Stimulated activated CD8-positive, alpha-beta memory T cell treated with anti-CD3 and anti-CD28 coated beads, Interleukin-4, amount 100 ng/mL, for 1 hour (primary cell): ENCODE results near the gene TMC1.

Experiments
- DNase-seq, 2 donors: peaks; one replicate each; pipeline ENCODE4 v3.0.0-alpha.2; 2020; ENCODE audit warnings: low read depth in 2 of 2, low spot score in 1 of 2

The TMC1 gene

DNA sequence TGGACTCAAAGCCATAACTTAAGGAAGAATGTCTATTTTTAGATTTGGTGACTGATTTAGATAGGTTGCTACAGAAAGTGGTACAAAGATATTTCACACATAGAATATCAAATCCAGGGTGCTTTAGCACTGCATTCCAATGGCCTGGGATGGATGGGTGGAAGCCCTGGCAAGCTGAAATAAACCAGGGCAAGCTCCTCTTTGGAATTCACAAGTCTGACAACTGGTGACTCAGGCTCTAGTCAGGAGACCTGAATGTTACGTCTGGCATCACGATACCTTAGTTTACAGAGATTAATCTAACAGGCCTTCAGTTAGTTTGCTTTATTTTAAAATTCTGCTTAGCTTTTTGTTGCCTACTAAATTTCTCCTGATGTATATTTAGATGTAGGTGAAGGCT is 144.0 kb downstream of the TMC1 start:
- no peak for DNase-seq

DNA sequence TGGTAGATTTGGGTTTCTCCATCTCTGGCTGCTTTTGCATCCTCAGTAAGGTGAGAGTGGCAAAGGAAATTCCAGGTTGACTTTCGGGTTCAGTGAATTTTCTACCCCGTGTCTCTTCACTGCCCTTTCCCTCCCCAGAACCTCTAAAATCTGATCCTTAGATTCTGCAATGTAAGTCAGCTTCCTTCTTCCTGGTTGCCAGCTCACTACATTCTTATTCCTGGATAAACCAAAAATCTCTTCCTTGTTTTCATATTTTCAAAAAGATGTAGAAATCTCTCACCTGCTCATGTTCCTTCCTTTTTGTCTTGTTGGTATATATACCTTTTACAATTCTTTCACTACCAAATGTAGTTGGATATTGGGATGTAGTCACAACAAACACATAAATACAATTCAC is 145.8 kb downstream of the TMC1 start:
- no peak for DNase-seq

DNA sequence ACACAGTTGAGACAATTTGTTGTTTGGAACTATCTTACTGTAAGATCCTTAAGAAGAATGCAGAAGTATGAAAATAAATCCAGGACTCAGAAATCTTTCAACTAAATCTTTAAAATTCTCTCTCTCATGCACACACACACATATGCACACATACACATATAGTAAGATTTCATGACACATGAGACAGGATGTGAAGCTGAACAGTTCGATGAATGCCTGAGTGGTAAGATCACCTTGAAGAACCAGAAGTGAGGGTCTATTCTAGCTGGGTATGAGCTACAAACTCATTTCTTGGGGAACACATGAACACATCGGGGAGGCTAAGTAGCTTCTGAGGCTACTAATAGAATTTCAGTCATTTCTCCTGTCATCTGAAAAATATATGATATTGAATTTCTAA is 153.6 kb downstream of the TMC1 start:
- DNase-seq = no peak

DNA sequence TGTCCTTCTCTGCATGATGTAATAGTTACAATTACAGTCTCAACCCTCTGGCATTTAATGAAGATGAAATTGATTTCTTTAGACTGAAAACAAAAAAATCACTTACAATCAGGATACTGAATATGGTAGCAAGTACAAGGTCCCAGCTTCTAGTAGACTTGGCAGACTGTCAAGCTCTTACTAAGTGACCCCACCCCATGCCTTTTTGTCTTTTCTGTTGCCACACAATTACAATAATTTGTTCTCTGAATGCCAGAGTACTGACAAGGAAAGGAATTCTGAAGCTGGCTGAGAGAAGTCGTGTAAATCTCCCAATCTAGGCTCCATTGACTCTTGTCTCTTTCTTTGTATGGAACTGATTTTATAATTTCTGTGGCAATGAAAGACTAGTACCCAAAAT is 154.2 kb downstream of the TMC1 start:
- DNase-seq = no peak

DNA sequence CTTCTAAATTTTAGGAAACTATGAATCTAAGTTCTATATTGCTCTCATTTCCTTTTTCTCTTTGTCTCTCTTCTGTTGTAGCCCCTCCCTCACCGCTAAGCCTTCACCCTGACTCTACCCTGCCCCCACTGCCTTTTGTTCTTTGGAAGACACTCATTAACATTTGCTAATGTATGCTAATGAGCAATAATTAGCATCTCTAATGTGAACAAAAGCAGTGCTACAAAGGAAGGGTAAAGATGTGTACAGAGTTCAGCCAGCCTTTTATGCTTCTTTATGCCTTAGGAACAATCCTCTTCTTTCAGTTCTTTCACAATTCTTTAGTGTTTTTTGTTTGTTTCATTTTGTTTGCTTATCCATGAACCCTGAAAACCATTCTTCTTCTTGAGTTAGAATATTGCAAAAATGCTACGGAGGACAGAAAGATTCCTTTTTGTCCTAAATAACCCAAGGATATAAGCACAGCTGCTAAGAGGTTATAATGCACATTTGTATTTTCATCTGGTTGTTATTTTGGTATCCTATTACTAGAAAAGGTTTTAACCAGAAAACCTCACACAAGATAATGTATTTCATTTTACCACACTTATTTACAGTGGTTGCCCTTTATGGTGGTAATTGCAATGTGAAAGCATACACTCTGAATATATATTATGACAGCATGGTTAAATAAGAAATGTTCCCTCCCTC is 159.3 kb downstream of the TMC1 start:
- DNase-seq = no peak

DNA sequence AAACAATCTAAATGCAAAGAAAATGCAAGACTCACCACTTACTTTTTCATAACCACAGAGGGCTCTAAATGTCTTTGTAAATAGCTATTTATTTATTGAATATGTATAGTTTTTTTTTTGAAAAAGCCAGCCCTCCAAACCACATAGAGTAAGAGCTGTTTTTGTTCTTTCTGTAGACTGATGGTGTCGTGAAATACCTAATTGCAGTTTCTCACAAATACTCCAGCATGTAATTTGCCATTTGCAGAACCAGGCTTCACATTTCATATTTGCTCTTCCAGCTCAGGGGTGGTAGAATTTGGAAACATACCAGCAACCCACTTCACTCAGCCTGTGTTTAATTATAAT is 159.8 kb downstream of the TMC1 start:
- DNase-seq = no peak

DNA sequence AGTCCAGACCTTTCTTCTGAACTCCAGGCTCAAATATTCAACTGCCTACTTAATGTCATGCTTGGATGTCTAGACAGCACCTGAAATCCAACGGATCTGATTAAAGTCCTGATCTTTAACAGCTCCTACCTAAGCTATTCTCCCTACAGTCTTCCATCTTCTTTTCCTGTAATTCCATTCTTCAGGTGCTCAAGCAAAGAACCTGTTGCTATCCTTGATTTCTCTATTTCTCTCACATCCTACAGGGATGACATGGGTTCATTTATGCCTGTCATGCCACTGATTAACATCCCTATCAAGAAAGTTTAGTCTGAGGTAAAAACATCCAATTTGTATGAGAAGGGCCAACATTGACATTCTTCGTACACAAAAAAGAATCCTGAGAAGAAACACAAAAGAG is 163.2 kb downstream of the TMC1 start:
- no peak for DNase-seq

DNA sequence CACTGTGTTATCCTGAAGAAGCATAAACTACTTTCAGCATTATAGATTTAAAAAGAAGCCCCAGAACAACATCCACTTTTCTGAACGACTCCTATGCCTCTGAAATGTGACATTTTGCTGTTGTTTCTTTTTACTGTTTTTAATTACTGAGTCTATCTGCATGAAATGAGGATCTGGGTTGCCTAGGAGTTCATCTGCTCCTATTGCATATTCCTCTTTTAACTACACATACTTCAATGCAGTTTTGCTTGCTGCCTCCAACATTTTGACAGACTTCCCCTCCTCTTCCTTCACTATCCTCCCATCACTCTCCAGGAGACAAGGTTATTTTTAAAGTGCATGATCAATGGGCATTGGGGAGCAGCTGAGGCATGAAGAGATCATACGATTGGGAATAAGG is 164.5 kb downstream of the TMC1 start:
- no peak for DNase-seq

DNA sequence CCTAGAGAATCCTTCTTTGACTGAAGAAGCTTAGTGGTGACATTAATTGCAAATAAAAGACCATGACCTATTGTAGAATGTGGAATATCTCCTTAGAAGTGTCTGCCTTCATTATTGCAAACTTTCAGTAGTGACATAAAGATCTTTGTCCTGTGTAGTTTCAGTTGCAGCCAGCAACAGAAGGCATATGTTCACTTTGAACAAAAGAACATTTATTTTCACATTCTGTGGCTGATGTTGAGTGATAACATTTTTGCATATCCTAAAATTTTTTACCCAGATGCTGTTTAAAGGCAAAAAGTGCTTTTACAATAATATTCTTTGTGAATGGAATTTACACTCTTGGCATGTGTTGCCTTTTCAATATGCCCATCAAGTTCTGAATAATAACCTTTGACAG is 165.9 kb downstream of the TMC1 start:
- no peak for DNase-seq

DNA sequence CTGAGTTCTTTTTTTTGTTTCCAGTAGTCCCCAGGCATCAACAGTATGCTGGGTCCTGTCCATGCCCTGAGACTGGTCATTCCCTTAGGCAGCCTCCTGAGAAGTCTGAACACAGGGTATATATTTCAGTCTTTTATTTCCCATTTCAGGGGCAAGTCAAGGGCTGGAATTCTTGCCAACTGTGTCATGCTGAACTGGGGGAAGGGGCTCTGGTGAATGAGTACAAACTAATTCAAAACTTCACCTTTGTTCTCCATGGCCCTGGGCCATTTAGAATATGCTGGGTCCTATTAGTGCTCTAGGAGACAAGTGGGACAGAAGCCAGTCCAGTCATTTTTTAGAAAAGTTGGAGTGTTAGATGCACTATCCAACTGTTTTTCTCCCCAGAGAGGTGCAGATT is 170.3 kb downstream of the TMC1 start:
- DNase-seq = no peak

DNA sequence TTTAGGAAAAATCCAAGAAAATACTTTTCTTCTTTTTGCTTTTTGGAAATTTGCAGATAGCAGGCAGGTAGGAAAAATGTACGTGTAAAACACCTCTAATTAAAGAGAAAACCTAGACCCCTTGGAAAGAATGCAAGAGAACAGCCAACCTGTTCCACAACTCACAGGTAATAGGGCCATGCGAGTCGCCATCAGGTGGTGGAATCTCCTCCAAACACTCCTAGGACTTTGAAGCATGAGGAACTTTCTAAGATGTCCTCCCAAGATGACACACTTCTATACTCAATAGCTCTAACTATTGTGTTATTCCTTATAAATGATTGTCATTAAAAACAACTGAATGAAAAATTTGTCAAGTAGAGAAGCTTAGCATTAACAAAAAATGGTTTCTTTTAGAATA is 174.0 kb downstream of the TMC1 start:
- no peak for DNase-seq

DNA sequence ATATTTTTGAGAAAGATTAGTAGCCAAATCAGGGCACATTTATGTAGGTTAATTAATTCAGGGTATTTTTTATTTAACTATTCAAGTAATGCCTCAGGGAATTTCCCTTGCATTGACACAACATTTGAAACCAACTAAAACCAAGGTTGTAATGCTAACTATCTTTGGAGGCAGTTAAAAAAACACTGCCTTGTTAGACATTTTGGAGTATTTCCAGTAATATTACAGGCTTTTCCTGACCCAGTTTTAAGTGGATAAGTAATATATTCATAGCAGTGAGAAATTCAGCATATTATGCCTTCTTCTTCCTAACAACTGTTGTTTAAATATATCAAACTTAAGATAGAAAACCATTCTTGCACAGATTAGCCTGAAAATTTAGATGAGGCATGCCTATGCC is 175.1 kb downstream of the TMC1 start:
- DNase-seq = no peak

DNA sequence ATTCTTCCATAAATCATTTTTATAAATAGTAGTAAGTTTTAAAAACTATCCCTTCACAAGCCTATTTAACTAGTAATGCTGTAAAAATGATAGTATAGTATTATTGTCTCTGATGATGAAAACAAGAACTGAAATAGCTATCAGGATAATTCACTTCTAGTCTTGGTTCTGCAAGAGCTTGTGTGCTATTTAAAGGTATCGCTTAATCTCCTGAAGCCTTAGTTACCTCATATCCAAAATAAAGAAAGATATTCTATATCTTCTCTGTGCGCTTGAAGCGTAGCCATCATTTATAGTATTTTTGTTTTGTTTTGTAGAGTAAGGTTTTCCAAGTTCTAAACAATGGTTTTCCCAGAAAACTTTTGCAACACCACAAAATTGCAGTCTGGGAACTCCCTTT is 180.1 kb downstream of the TMC1 start:
- no peak for DNase-seq

DNA sequence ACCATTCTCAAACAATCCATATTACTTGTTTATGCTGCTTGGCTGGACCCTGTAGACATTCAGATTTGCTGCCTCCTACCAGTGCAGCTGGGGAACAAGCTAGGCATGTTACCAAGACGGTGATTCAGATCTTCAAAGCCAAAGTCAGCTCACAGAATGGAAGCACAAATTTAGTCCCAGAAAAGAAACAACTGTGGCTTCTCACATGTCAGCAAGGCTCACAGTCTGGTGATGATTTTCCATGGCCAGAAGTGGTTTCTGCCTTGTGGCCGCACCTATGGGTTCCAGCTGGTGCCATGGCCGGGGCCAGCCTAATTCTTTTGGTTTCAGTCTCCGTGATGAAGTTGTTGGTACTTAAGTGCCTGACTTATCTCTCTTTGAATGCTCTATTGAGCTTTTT is 182.2 kb downstream of the TMC1 start:
- DNase-seq = no peak

DNA sequence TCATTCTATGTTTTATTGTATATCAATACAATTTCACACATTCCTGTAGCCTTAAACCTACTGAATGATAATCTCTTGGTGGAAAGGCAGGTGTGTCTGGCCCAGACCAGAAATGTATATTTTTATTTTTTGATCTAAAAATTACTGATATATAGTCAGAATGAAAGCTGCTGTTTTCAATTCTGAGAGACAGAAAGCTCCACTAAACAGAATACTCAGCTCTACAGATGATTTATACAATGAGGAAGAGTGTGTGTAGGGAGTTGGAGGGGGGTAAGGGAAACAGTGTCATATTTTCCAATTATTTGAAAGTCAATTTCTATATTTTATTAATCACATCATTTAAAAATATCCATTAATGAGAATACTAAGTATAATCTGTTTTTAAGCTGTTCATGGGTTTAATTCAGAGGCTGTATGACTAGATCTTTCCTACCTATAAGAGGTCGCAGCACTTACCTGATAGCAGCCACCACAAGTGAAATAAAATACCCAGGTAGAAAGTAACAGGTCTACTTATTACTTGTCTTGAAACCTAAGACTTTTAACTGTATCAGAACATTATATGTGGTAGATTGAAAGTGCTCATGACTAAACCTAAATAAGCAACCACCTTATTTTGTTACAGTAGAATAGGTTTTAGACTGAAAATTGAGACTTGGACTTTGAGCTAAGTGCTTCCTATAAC is 183.4 kb downstream of the TMC1 start:
- DNase-seq = no peak

DNA sequence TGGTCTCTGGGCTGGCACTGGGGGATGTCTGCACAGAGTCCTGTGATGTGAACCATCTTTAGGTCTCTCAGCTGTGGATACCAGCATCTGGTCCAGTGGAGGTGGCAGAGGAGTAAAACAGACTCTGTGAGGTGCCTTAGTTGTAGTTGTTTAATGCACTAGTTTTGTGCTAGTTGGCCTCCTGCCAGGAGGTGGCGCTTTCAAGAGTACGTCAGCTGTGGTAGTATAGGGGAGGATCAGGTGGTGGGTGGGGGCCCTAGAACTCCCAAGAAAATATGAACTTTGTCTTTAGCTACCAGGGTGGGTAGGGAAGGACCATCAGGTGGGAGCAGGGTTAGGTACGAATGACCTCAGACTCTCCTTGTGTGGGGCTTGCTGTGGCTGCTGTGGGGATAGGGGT is 197.1 kb downstream of the TMC1 start:
- no peak for DNase-seq

DNA sequence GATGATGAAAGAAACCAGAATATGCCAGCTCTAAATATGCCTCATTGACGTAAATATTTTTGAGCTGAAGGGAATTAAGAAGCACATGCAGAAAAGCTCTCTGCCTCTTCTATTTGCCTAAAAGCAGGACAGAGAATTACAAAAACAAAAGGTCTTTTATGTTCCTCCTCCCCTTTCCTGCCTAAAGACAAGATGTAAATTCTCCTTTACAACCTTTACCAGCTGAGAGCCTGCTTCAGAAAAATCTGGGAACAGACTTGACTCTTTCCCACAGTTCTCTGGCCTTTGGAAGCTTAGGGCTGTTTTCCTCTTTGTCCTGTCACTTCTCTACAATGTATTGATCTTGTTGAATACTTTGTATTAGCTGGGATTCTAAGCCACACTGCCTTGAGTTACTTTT is 199.7 kb downstream of the TMC1 start:
- no peak for DNase-seq

DNA sequence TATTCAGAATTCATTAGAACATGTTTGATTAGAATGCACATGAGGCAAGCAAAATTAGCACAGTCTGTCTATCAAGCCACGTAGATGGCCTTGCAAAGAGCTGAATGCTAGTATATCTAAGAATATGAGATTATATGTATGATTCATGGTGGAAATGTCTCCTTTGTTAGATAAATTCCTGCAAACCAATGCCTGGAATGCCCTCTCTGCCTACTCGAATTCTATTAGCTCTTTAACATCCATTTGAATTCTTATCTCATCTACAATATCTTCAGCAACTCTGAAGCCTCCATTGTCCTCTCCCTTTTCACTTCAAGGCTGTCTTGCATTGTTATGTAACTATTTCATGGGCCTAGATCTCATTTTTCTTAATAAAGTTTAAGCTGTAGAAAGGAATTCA is 205.5 kb downstream of the TMC1 start:
- DNase-seq = no peak

DNA sequence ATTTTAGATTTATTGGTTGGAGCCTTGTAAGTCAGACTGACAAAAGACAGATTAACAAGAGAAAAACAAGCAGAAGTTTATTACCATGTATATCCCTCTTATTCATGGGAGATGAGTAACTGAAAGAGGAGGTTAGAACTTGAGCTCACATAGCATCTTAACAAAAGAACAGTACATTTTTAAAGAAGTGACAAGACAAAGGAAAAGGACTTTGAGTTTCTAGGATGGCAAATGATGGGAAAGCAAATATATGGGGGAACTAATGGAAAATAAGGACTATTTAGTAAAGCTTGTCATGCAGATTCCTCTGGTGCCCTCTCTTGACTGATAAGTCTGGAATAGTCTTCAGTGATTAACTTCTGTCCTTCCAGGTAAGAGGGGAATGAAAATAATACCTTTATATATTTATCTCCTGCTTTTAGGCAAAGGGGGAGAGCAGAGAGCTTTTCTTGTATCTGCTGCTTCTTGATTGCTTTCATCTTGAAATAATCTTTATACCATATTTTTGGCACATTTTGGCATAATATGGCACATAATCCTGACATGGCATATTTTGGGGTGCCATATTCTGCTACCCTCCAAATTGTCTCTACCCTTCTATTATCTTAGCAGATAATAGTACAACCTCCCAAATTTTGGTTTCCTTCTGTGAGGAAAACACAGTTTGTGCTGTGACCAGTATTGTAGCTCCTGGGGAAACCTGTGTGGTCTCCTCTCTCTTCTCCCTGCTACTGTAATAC is 206.8 kb downstream of the TMC1 start:
- no peak for DNase-seq

DNA sequence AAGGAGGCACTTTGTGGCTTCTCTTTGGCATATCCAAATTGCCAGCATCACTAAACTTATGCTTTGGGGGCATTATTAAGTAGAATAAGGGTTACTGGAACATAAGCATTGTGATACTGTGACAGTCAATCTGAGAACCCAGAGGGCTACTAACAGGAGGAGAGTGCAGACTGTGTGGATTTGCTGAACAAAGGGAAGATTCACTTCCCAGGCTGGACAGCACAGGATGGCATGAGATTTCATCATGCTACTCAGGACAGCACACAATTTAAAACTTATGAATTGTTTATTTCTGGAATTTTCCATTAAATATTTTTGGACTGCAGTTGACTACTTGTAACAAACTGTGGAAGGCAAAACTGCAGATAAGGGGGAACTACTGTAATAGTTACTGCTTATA is 212.5 kb downstream of the TMC1 start:
- no peak for DNase-seq

DNA sequence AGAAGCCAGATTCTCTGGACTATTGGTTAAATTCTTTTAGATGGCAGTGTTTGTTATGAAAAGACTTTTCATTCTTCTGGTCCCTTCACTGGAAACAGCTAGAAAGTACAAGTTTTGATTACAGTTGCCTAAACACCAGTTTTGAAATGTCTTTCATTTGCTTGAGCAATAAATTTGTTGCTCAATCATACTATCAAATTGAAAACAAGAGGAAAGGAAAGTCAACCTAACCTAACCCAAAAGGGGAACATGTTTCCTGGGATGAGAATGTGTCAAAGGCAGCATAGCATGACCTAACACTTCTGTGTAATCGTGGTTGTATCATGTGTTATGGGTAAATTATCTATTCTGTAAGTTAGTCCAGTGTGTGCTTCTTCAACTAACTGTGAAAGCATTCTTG is 213.2 kb downstream of the TMC1 start:
- DNase-seq = no peak

DNA sequence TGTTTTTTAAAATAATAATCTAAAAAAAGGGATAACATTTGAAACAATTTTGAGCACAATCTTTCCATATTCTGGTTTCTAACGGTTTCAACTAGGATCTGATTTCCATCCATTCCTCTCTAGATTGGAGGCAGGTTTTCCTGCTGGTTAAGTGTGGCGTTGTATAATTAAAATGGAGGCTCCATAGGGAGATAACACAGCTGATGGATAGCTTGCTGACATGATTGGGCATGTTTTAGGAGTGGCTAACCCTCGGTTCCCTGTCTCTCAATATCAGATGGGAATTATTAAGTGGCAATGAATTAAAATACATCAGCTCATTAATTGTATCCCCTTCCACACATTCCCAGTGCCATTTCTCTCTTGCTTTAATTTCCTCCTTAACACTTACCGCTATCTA is 222.4 kb downstream of the TMC1 start:
- no peak for DNase-seq

DNA sequence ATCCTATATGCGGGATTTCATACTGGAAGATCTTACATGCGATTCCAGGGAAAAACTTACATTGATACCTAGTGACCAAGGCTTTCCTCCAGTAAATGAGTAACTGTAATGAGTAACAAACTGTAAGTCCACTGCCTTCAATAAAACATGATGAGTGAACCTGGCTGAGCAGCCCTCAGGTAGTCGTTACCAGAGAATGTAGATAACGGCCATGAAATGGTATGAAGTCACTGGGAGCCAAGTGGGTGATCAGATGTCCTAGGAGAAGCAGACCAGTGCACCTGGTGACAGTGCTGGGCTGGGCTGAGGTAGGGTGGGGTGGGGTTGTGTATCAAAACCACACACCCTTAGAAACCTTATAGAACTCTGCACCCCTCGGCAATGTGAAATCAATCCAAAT is 227.9 kb downstream of the TMC1 start:
- DNase-seq = no peak
